ENCODE measurements around the gene ANKRD55. TPM values are rescaled to one million over a fixed set of nuclear protein-coding genes. Genes with fewer than 3 reads are reported as not detected.

ANKRD55 gene
- total RNA-seq, 1 experiment from 2014 or later: not detected

DNA sequence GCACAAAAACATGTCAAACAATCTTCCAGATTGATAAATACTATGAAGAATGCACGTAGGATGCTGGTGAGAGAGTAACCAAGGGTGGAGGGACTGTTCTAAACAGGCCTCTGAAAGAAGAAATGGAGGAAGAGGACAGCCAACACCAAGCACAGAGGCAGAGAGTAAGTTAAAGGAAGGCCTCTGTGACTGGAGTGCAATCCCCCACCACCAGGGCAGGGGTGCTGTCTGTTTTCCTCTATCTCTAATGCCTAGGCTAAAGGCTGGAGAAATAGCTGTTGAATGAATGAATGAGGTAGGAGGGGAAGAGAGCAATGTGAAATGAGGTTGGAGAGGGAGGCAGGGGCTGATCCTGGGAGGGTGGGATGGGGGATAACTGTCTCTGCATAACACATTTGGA is 88.9 kb downstream of the ANKRD55 start:
- Histone ChIP-seq H3K4me3 (ENCODE audit: low read length) (no peak overlapping the region), H4K20me1 (ENCODE audit: low read length) (no peaks in the 10 kb centered on the region), H3K36me3 (ENCODE audit: low read depth, low read length) (no peaks in the 10 kb centered on the region), H3K9me2 (replicated peaks; ENCODE audit: low read length) (no peaks in the 10 kb centered on the region), H3K79me2 (ENCODE audit: low read length) (no peaks in the 10 kb centered on the region), H3K27me3 (ENCODE audit: low read length) (no peaks in the 10 kb centered on the region), H3K27ac (ENCODE audit: low read length) (no peak overlapping the region), H3K9me3 (ENCODE audit: low read length) (no peaks in the 10 kb centered on the region), H3K4me2 (ENCODE audit: low read length) (no peak overlapping the region), H3K4me1 (ENCODE audit: insufficient read depth, low read length) (peaks cover 9% of the 10 kb centered on the region), H3F3A (ENCODE audit: low read length, unreplicated experiment) (no peaks in the 10 kb centered on the region), H3K9ac (ENCODE audit: low read length) (no peak overlapping the region), H2AFZ (ENCODE audit: low read length) (no peak overlapping the region)
- POLR2A ChIA-PET (ENCODE audit: unreplicated experiment): no interaction called here
- BruUV-seq (replicated peaks): no TSS peak
- TF ChIP-seq EZH2 (IDR thresholded peaks at IDR 0.05; ENCODE audit: low read length, unreplicated experiment) (no peak), CTCF (conservative IDR thresholded peaks at IDR 0.05; ENCODE audit: low read depth, low read length) (no peak), EZH2phosphoT487 (IDR thresholded peaks at IDR 0.05; ENCODE audit: borderline replicate concordance, low read length) (no peak)
- ATAC-seq (no peak), DNase-seq (no peak)
- intact Hi-C loops (cut with micrococcal nuclease): no loop called here
- CTCF ChIA-PET: no interaction called here

DNA sequence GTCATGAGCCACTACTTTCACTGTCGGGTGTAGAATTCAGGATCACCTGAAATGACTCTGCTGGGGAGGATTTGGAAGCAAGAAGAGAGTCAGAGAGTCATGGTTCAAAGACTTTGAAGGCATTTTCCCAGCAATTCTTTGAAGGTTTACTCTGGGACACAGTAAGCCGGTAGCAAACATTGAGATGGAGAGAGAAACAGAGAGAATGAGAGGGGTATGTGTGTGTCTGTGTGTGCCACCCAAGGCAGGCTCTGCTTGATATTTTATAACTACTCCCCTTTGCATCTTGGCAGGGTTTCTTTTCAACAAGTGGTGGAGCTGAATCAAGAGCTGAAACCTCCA is 89.8 kb downstream of the ANKRD55 start:
- POLR2A ChIA-PET (ENCODE audit: unreplicated experiment): no interaction called here
- no TSS peak for BruUV-seq (replicated peaks)
- Histone ChIP-seq H3F3A (ENCODE audit: low read length, unreplicated experiment) (no peaks in the 10 kb centered on the region), H3K9me2 (replicated peaks; ENCODE audit: low read length) (no peaks in the 10 kb centered on the region), H3K4me3 (ENCODE audit: low read length) (no peak overlapping the region), H4K20me1 (ENCODE audit: low read length) (no peaks in the 10 kb centered on the region), H3K79me2 (ENCODE audit: low read length) (no peaks in the 10 kb centered on the region), H3K27me3 (ENCODE audit: low read length) (no peaks in the 10 kb centered on the region), H2AFZ (ENCODE audit: low read length) (no peak overlapping the region), H3K9ac (ENCODE audit: low read length) (no peak overlapping the region), H3K4me2 (ENCODE audit: low read length) (no peak overlapping the region), H3K27ac (ENCODE audit: low read length) (no peak overlapping the region), H3K36me3 (ENCODE audit: low read depth, low read length) (no peaks in the 10 kb centered on the region), H3K9me3 (ENCODE audit: low read length) (no peaks in the 10 kb centered on the region), H3K4me1 (ENCODE audit: insufficient read depth, low read length) (peaks cover 9% of the 10 kb centered on the region)
- no peak for TF ChIP-seq EZH2phosphoT487 (IDR thresholded peaks at IDR 0.05; ENCODE audit: borderline replicate concordance, low read length)
- TF ChIP-seq CTCF (conservative IDR thresholded peaks at IDR 0.05; ENCODE audit: low read depth, low read length): no peak
- no peak for TF ChIP-seq EZH2 (IDR thresholded peaks at IDR 0.05; ENCODE audit: low read length, unreplicated experiment)
- CTCF ChIA-PET: no interaction called here
- DNase-seq (no peak), ATAC-seq (no peak)
- intact Hi-C loops (cut with micrococcal nuclease): no loop called here

- Histone ChIP-seq H3K4me1 (ENCODE audit: insufficient read depth, low read length) (peaks cover 9% of the 10 kb centered on the region), H3K9me3 (ENCODE audit: low read length) (no peaks in the 10 kb centered on the region), H3K27me3 (ENCODE audit: low read length) (no peaks in the 10 kb centered on the region), H4K20me1 (ENCODE audit: low read length) (no peaks in the 10 kb centered on the region), H3K4me2 (ENCODE audit: low read length) (no peak overlapping the region), H3K9ac (ENCODE audit: low read length) (no peak overlapping the region), H2AFZ (ENCODE audit: low read length) (no peak overlapping the region), H3K9me2 (replicated peaks; ENCODE audit: low read length) (no peaks in the 10 kb centered on the region), H3K4me3 (ENCODE audit: low read length) (no peak overlapping the region), H3F3A (ENCODE audit: low read length, unreplicated experiment) (no peaks in the 10 kb centered on the region), H3K27ac (ENCODE audit: low read length) (no peak overlapping the region), H3K36me3 (ENCODE audit: low read depth, low read length) (no peaks in the 10 kb centered on the region), H3K79me2 (ENCODE audit: low read length) (no peaks in the 10 kb centered on the region)
- POLR2A ChIA-PET (ENCODE audit: unreplicated experiment): no interaction called here
- TF ChIP-seq EZH2 (IDR thresholded peaks at IDR 0.05; ENCODE audit: low read length, unreplicated experiment) (no peak), EZH2phosphoT487 (IDR thresholded peaks at IDR 0.05; ENCODE audit: borderline replicate concordance, low read length) (no peak), CTCF (conservative IDR thresholded peaks at IDR 0.05; ENCODE audit: low read depth, low read length) (no peak)
- CTCF ChIA-PET: no interaction called here
- peak; percentile 71 for ATAC-seq
- intact Hi-C loops (cut with micrococcal nuclease): no loop called here
- BruUV-seq (replicated peaks): no TSS peak
- DNase-seq: peak; percentile 64
Measured at GRCh38 chr5:56142614-56143372, 90.3 kb downstream of the ANKRD55 start.
